ENCODE data around the gene RBM17.

RBM17 gene

GRCh38 chr10:6091630-6092029, 2.8 kb downstream of the RBM17 start:
- Histone ChIP-seq H3K9ac (no peak overlapping the region), H3K79me2 (peaks cover 47% of the 10 kb centered on the region), H2AFZ (no peak overlapping the region), H3K36me3 (ENCODE audit: control insufficient read depth, insufficient read depth, low read length) (no peaks in the 10 kb centered on the region), H3K9me3 (ENCODE audit: control insufficient read depth, low read length) (no peaks in the 10 kb centered on the region), H3K4me1 (peaks cover 4% of the 10 kb centered on the region), H3K4me3 (ENCODE audit: low read depth, low read length) (no peak overlapping the region), H3K27me3 (ENCODE audit: control insufficient read depth, insufficient read depth, low read length) (no peaks in the 10 kb centered on the region), H3K4me2 (ENCODE audit: low read length) (no peak overlapping the region), H3K27ac (no peak overlapping the region)
- TF ChIP-seq CTCF (IDR thresholded peaks at IDR 0.05) = no peak

GRCh38 chr10:6092731-6093130, 3.9 kb downstream of the RBM17 start:
- Histone ChIP-seq H3K27me3 (ENCODE audit: control insufficient read depth, insufficient read depth, low read length) (no peaks in the 10 kb centered on the region), H2AFZ (no peak overlapping the region), H3K79me2 (peaks cover 47% of the 10 kb centered on the region), H3K4me1 (peaks cover 4% of the 10 kb centered on the region), H3K9ac (no peak overlapping the region), H3K4me3 (ENCODE audit: low read depth, low read length) (no peak overlapping the region), H3K36me3 (ENCODE audit: control insufficient read depth, insufficient read depth, low read length) (no peaks in the 10 kb centered on the region), H3K4me2 (ENCODE audit: low read length) (no peak overlapping the region), H3K9me3 (ENCODE audit: control insufficient read depth, low read length) (no peaks in the 10 kb centered on the region), H3K27ac (no peak overlapping the region)
- no peak for TF ChIP-seq CTCF (IDR thresholded peaks at IDR 0.05)

- H2AFZ ChIP-seq = no peak overlapping the region
- H3K9me3 ChIP-seq (ENCODE audit: control insufficient read depth, low read length) = no peaks in the 10 kb centered on the region
- no peaks in the 10 kb centered on the region for H3K36me3 ChIP-seq (ENCODE audit: control insufficient read depth, insufficient read depth, low read length)
- H3K9ac ChIP-seq = no peak overlapping the region
- no peak for TF ChIP-seq CTCF (IDR thresholded peaks at IDR 0.05)
- no peaks in the 10 kb centered on the region for H3K27me3 ChIP-seq (ENCODE audit: control insufficient read depth, insufficient read depth, low read length)
- H3K27ac ChIP-seq = no peak overlapping the region
- H3K4me3 ChIP-seq (ENCODE audit: low read depth, low read length) = no peak overlapping the region
- peaks cover 42% of the 10 kb centered on the region for H3K79me2 ChIP-seq
- H3K4me1 ChIP-seq = peaks cover 4% of the 10 kb centered on the region
- H3K4me2 ChIP-seq (ENCODE audit: low read length) = no peak overlapping the region
Measured at GRCh38 chr10:6095810-6096570, 7.2 kb downstream of the RBM17 start.

GRCh38 chr10:6097063-6097462, 8.2 kb downstream of the RBM17 start:
- Histone ChIP-seq H3K4me3 (ENCODE audit: low read depth, low read length) (no peak overlapping the region), H3K79me2 (peaks cover 39% of the 10 kb centered on the region), H3K9ac (no peak overlapping the region), H3K27me3 (ENCODE audit: control insufficient read depth, insufficient read depth, low read length) (no peaks in the 10 kb centered on the region), H3K9me3 (ENCODE audit: control insufficient read depth, low read length) (no peaks in the 10 kb centered on the region), H3K27ac (no peak overlapping the region), H2AFZ (no peak overlapping the region), H3K4me2 (ENCODE audit: low read length) (no peak overlapping the region), H3K36me3 (ENCODE audit: control insufficient read depth, insufficient read depth, low read length) (no peaks in the 10 kb centered on the region), H3K4me1 (no peaks in the 10 kb centered on the region)
- TF ChIP-seq CTCF (IDR thresholded peaks at IDR 0.05) = no peak

- peaks cover 39% of the 10 kb centered on the region for H3K79me2 ChIP-seq
- H3K36me3 ChIP-seq (ENCODE audit: control insufficient read depth, insufficient read depth, low read length) = no peaks in the 10 kb centered on the region
- H3K27ac ChIP-seq = no peak overlapping the region
- H3K4me3 ChIP-seq (ENCODE audit: low read depth, low read length) = no peak overlapping the region
- no peak overlapping the region for H2AFZ ChIP-seq
- no peak for TF ChIP-seq CTCF (IDR thresholded peaks at IDR 0.05)
- no peaks in the 10 kb centered on the region for H3K27me3 ChIP-seq (ENCODE audit: control insufficient read depth, insufficient read depth, low read length)
- no peaks in the 10 kb centered on the region for H3K4me1 ChIP-seq
- no peak overlapping the region for H3K9ac ChIP-seq
- no peak overlapping the region for H3K4me2 ChIP-seq (ENCODE audit: low read length)
- no peaks in the 10 kb centered on the region for H3K9me3 ChIP-seq (ENCODE audit: control insufficient read depth, low read length)
Measured at GRCh38 chr10:6098156-6098555, 9.3 kb downstream of the RBM17 start.

Data from parathyroid adenoma (tissue), 2 donors.